Panc1 (cell line): ENCODE results near the gene PXN.
A peak's percentile ranks its signal among the peaks of the same experiment; 100 is the strongest.

Source experiments
- CTCF ChIP-seq: fragments of 450-650 bp; IDR thresholded peaks from 2 replicates; pipeline ENCODE4 v1.5.1; 2017; ENCODE audit warnings: mild to moderate bottlenecking
- POLR2AphosphoS5 ChIP-seq: IDR thresholded peaks from 2 replicates; pipeline ENCODE4 v1.6.1; 2012; ENCODE audit warnings: mild to moderate bottlenecking, low read depth, low read length, moderate library complexity
- REST ChIP-seq, 2 experiments: IDR thresholded peaks; 2 replicates each; pipeline ENCODE4 v1.6.1; 2011 to 2012; ENCODE audit warnings: low read depth in 2 of 2, control low read depth in 1 of 2, low read length in 1 of 2, mild to moderate bottlenecking in 1 of 2, moderate library complexity in 1 of 2; ENCODE audit not compliant: insufficient read depth in 1 of 2
- SIN3A ChIP-seq: IDR thresholded peaks from 2 replicates; pipeline ENCODE4 v1.6.1; 2012; ENCODE audit warnings: low read depth, mild to moderate bottlenecking, low read length, moderate library complexity, borderline replicate concordance; ENCODE audit not compliant: insufficient read depth
- TCF7L2 ChIP-seq: IDR thresholded peaks from 2 replicates; pipeline ENCODE4 v1.6.1; 2011; ENCODE audit warnings: mild to moderate bottlenecking, low read depth, low read length, inconsistent platforms

DNA sequence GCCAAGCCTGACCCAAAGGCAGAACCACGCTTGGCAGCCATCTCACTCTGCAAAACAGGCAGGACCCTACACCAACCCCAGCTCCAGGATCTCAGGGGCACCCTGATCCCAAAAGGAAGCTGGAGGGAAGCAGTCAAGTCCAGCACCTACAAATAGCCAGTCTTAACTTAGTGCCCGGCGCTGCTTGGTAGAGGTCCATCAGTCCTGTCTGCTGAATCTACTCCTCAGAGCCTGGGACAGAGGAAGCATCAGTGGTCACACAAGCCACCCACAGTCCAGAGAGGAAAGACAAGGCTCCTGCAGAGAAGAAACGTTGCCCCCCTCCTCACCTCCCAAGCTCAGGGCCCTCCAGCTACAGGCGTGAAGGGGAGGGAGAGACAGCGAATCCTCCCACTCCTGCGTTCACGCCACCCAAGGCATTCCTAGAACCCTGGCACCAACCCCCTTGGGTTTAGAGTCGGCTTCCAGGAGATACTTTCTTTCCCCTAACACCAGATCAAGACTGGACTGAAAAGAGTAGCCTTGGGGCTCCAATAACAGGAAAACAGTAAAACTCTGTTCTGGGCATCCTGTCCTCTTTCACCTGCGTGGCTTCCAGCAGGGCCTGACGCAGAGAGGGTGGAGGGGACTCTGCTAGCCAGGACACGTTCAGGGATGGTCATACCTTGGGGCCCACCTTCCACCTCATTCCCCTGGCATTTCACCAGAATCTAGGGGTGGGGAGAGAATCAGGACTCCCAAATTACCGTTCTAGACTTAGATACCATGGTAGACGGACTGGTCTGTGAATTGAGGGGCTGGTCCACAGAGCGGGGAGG lies 1.2 kb downstream of the PXN start:
- TF ChIP-seq CTCF (no peak), POLR2AphosphoS5 (peak; percentile 40; the same call in 1 of the 2 replicates), REST (IDR thresholded peaks at IDR 0.05; ENCODE audit: insufficient read depth in 1 of 2, low read depth in 2 of 2, low read length in 1 of 2) (no peak), SIN3A (no peak), TCF7L2 (no peak)
